K562 (cell line): ENCODE measurements around the gene HTR4. TPM values are rescaled to one million over a fixed set of nuclear protein-coding genes. Genes with fewer than 3 reads are reported as not detected.
"Not testable (repeated sequence)": the region's sequence is repeated elsewhere in the genome, so short reads cannot be mapped to it uniquely, and the experiment has no call there.

Experiments used
- ATAC-seq: fragments of 200-7000 bp; cut with Tn5 transposase; 3 replicates; pipeline ENCODE4 v1.9.1; 2020; ENCODE audit warnings: moderate library complexity
- BruUV-seq: library from RNA; stranded (reverse); fragments of 400-500 nt; replicated peaks from 2 replicates; lab custom pipeline; 2021; lab: Mats Ljungman, UMichigan
- CTCF ChIA-PET: fragments of 300-600 bp; formaldehyde crosslinking; extraction: SDS; loops from one replicate; lab custom pipeline; 2021; ENCODE audit warnings: low intra/inter-chr PET ratio; lab: Yijun Ruan, JAX
- POLR2A ChIA-PET: fragments of 300-600, 350-650 bp; sonication (Branson Sonifier 250); formaldehyde crosslinking; extraction: SDS; loops from one replicate; lab custom pipeline; 2021; ENCODE audit warnings: antibody characterized with exemption, inconsistent platforms; lab: Yijun Ruan, JAX
- DNase-seq, 4 experiments: peaks; one replicate each; pipeline versions ENCODE4 v3.0.0 to v3.0.0-alpha.2; 2011 to 2018; ENCODE audit warnings: low spot score in 3 of 4, mixed read lengths in 3 of 4; ENCODE audit errors: extremely low read depth in 1 of 4
- FAIRE-seq: peaks from 2 replicates; lab custom pipeline; 2011; peaks lifted over from hg19 to GRCh38; lab: Jason Lieb, UNC
- H2AFZ ChIP-seq: 2 replicates; pipeline ENCODE4 v1.6.0; 2011; ENCODE audit warnings: low read depth, low read length, control low read depth, inconsistent platforms
- H3K27ac ChIP-seq: fragments of 200-600 bp; 3 replicates; pipeline ENCODE4 v1.8.0; 2011; ENCODE audit warnings: low read depth, mild to moderate bottlenecking, control low read depth, inconsistent platforms, low read length, moderate library complexity, mixed read lengths; ENCODE audit errors: extremely low read depth
- H3K27me3 ChIP-seq, 2 experiments: fragments of 300-600 bp in 1 of 2; 2 replicates in 1 of 2; 3 replicates in 1 of 2; pipeline versions ENCODE4 v1.6.0 to v1.8.0; 2011; ENCODE audit warnings: inconsistent platforms in 2 of 2, low read length in 2 of 2, mild to moderate bottlenecking in 1 of 2, mixed read lengths in 1 of 2, moderate library complexity in 1 of 2; ENCODE audit not compliant: control insufficient read depth in 2 of 2, insufficient read depth in 2 of 2
- H3K36me3 ChIP-seq: fragments of 300-600 bp; 3 replicates; pipeline ENCODE4 v1.8.0; 2011; ENCODE audit warnings: mild to moderate bottlenecking, low read length, inconsistent platforms; ENCODE audit not compliant: control insufficient read depth, insufficient read depth
- H3K4me1 ChIP-seq, 2 experiments: fragments of 200-600 bp in 1 of 2; replicated peaks in 1 of 2; 2 replicates in 1 of 2; 3 replicates in 1 of 2; pipeline versions ENCODE4 v1.5.1 to v1.8.0; 2011; ENCODE audit warnings: inconsistent platforms in 2 of 2, low read length in 2 of 2, mild to moderate bottlenecking in 1 of 2, mixed read lengths in 1 of 2, moderate library complexity in 1 of 2; ENCODE audit not compliant: control insufficient read depth in 2 of 2, insufficient read depth in 2 of 2
- H3K4me2 ChIP-seq: 2 replicates; pipeline ENCODE4 v1.6.1; 2011; ENCODE audit warnings: low read length, control low read depth, inconsistent platforms, mixed read lengths; ENCODE audit not compliant: insufficient read depth
- H3K4me3 ChIP-seq: fragments of 200-600 bp; sonication (generic), shearing (Covaris generic); 2 replicates; pipeline ENCODE4 v1.5.1; 2016; ENCODE audit warnings: control low read depth, inconsistent platforms
- H3K79me2 ChIP-seq: fragments of 200-600 bp; 3 replicates; pipeline ENCODE4 v1.8.0; 2011; ENCODE audit warnings: low read length, inconsistent platforms; ENCODE audit not compliant: control insufficient read depth, insufficient read depth
- H3K9ac ChIP-seq, 2 experiments: 2 replicates each; pipeline versions ENCODE4 v1.6.0 to v1.6.1; 2011; ENCODE audit warnings: low read depth in 2 of 2, low read length in 2 of 2, control low read depth in 1 of 2, inconsistent platforms in 1 of 2, mild to moderate bottlenecking in 1 of 2, mixed read lengths in 1 of 2; ENCODE audit not compliant: insufficient read depth in 1 of 2
- H3K9me1 ChIP-seq: one replicate; pipeline ENCODE4 v1.6.0; 2011; ENCODE audit warnings: inconsistent platforms, mild to moderate bottlenecking, low read length, moderate library complexity; ENCODE audit not compliant: control insufficient read depth, insufficient read depth
- H3K9me3 ChIP-seq: replicated peaks from 2 replicates; pipeline ENCODE4 v1.5.1; 2011; ENCODE audit warnings: low read depth, low read length, inconsistent platforms; ENCODE audit not compliant: control insufficient read depth, insufficient read depth
- H4K20me1 ChIP-seq: replicated peaks from 2 replicates; pipeline ENCODE4 v1.6.1; 2011; ENCODE audit warnings: low read length, inconsistent platforms, mixed read lengths; ENCODE audit not compliant: control insufficient read depth, insufficient read depth
- BHLHE40 ChIP-seq: IDR thresholded peaks from 2 replicates; pipeline ENCODE4 v1.6.1; 2011; ENCODE audit warnings: low read length, improper control_type of control experiment
- CHCHD3 ChIP-seq: fragments of 250-450 bp; sonication (Bioruptor Pico); IDR thresholded peaks from 2 replicates; pipeline ENCODE4 v2.1.2; 2022; ENCODE audit warnings: mild to moderate bottlenecking
- ELK3 ChIP-seq: fragments of 450-650 bp; formaldehyde crosslinking; IDR thresholded peaks from 2 replicates; pipeline ENCODE4 v1.4.0; 2020; ENCODE audit warnings: mild to moderate bottlenecking
- GATA2 ChIP-seq: sonication (generic); formaldehyde crosslinking; IDR thresholded peaks from 2 replicates; pipeline ENCODE4 v1.4.0; 2020; ENCODE audit warnings: mild to moderate bottlenecking, missing genetic modification reagents
- HLTF ChIP-seq: fragments of 450-650 bp; IDR thresholded peaks from 2 replicates; pipeline ENCODE4 v1.6.1; 2016
- MCM7 ChIP-seq, 2 experiments: fragments of 450-650 bp; IDR thresholded peaks; 2 replicates each; pipeline ENCODE4 v1.6.1; 2016 to 2018
- NR4A1 ChIP-seq, 2 experiments: fragments of 250-450 bp in 1 of 2; fragments of 450-650 bp in 1 of 2; sonication (Bioruptor Pico) in 1 of 2; IDR thresholded peaks; 2 replicates each; pipeline versions ENCODE4 v1.4.0 to v1.6.1; 2016 to 2020; ENCODE audit warnings: mild to moderate bottlenecking in 2 of 2, missing compliant biosample characterization in 1 of 2, missing genetic modification characterization in 1 of 2, moderate library complexity in 1 of 2
- SIX5 ChIP-seq, 2 experiments: IDR thresholded peaks; 2 replicates each; pipeline ENCODE4 v1.6.1; 2011; ENCODE audit warnings: low read length in 2 of 2, borderline replicate concordance in 1 of 2, low read depth in 1 of 2, mild to moderate bottlenecking in 1 of 2, moderate library complexity in 1 of 2; ENCODE audit not compliant: insufficient read depth in 1 of 2
- TRIM28 ChIP-seq: fragments of 450-650 bp; IDR thresholded peaks from 2 replicates; pipeline ENCODE4 v1.6.1; 2017
- ZNF24 ChIP-seq: fragments of 450-650 bp; IDR thresholded peaks from 2 replicates; pipeline ENCODE4 v1.6.1; 2016
- ZNF707 ChIP-seq: fragments of 250-450 bp; sonication (Bioruptor Pico); conservative IDR thresholded peaks from 2 replicates; pipeline ENCODE4 v1.8.0; 2022; ENCODE audit warnings: inconsistent platforms, mild to moderate bottlenecking, moderate library complexity
- WGBS: fragments of 100-300 bp; shearing (Covaris generic); methylation state at CpG from one replicate; pipeline ENCODE4 v1.1.6; 2016; ENCODE audit warnings: low coverage, mixed read lengths; ENCODE audit not compliant: insufficient coverage; ENCODE audit errors: missing lambda C conversion rate; 5-methylcytosine and 5-hydroxymethylcytosine counted together
- in situ Hi-C: fragments of 300-500 bp; cut with MboI; formaldehyde crosslinking; loops from 4 replicates; pipeline ENCODE4 v1.15.0; 2018; ENCODE audit warnings: inconsistent platforms, mixed read lengths
- intact Hi-C: fragments of 100-400 bp; cut with micrococcal nuclease; formaldehyde crosslinking; loops from 2 replicates; pipeline ENCODE4 v1.14.2; 2022
- polyA plus RNA-seq, 8 experiments: library from polyadenylated mRNA; depleted of rRNA in 4 of 8; stranded (reverse) in 5 of 8; unstranded in 3 of 8; fragments of >200 nt; fragmentation: Nextera tagmentation in 2 of 8; fragmentation: Illumina TruSeq in 1 of 8; extraction: Ambion mirVana in 2 of 8; extraction: Trizol in 1 of 8; gene quantifications; 2 replicates each; pipeline versions ENCODE4 v1.2.1 to v1.2.3, GENCODE V29; 2011 to 2014; ENCODE audit warnings: inconsistent platforms in 1 of 8, missing spikeins in 1 of 8
- total RNA-seq, 7 experiments: library from RNA; depleted of rRNA in 6 of 7; stranded (reverse); fragments of >200 nt in 6 of 7; fragmentation: Illumina TruSeq in 2 of 7; extraction: Trizol in 2 of 7; gene quantifications; 2 replicates each; pipeline versions ENCODE4 v1.2.1 to v1.2.3, GENCODE V29; 2011 to 2021; ENCODE audit warnings: low replicate concordance in 1 of 7
- TF ChIP-seq, protein P1 (sequence below), 2 experiments: fragments of 450-650 bp; IDR thresholded peaks; 2 replicates each; pipeline ENCODE4 v1.6.1; 2016

HTR4 gene
- total and polyA plus RNA-seq, 9 of the 15 experiments (the other 6 are each of a cell fraction or from before 2014, with no cell fraction given): 0.13 TPM; not detected in 8

- H3K9me1 ChIP-seq, FAIRE-seq, ATAC-seq, H3K9me3 ChIP-seq, H3K79me2 ChIP-seq, H3K9ac ChIP-seq, CTCF ChIA-PET, H3K4me3 ChIP-seq, intact Hi-C loops, H4K20me1 ChIP-seq, H3K36me3 ChIP-seq, H3K4me1 ChIP-seq, POLR2A ChIA-PET, BruUV-seq, in situ Hi-C loops, DNase-seq, H3K4me2 ChIP-seq, H2AFZ ChIP-seq, H3K27me3 ChIP-seq, H3K27ac ChIP-seq: not testable (repeated sequence)
- 25% methylated on average over 2 of the region's 2 CpGs for WGBS
- TF ChIP-seq TRIM28 (peak; percentile 69), ZNF707 (peak; percentile 96), GATA2 (CRISPR knock-in tag) (peak; percentile 52; the same call in 1 of the 2 replicates)
These were observed 124.9 kb downstream of the HTR4 start for GRCh38 chr5:148529450-148529849.

DNA sequence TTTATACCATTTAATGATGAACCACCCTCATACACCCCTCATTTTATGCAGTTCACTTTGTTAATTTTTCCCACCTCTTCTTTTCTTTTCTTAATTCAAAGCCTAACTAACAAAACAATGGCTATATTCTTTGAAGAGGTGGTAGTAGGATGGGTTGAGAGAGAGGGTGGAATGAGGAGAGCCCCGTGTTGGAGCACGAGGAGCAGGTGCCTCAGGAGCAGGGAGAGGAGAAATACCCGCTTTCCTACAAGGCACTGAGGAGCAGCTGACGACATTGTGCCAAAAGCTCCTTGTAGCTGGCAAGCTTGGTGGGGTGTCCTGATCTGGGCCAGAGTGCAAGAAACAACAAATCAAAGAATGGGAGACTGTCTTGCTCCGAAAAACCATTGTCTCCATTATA is 129.6 kb downstream of the HTR4 start:
- Histone ChIP-seq H3K79me2 (no peaks in the 10 kb centered on the region), H4K20me1 (no peaks in the 10 kb centered on the region), H2AFZ (no peak overlapping the region), H3K4me1 (no peaks in the 10 kb centered on the region), H3K4me3 (no peak overlapping the region), H3K9me3 (peaks cover 6% of the 10 kb centered on the region), H3K36me3 (no peaks in the 10 kb centered on the region), H3K4me2 (no peak overlapping the region), H3K9me1 (no peaks in the 10 kb centered on the region), H3K9ac (no peak overlapping the region), H3K27ac (no peak overlapping the region), H3K27me3 (no peaks in the 10 kb centered on the region; a peak in 1 of 5 replicates)
- BruUV-seq: no TSS peak
- no peak for ATAC-seq
- no peak for TF ChIP-seq HLTF
- TF ChIP-seq MCM7 (IDR thresholded peaks at IDR 0.05): no peak
- TF ChIP-seq CHCHD3 (CRISPR knock-in tag): no peak
- TF ChIP-seq SIX5 (IDR thresholded peaks at IDR 0.05; ENCODE audit: borderline replicate concordance in 1 of 2, insufficient read depth in 1 of 2, low read depth in 1 of 2, low read length in 2 of 2): no peak
- TF ChIP-seq, protein P1, sequence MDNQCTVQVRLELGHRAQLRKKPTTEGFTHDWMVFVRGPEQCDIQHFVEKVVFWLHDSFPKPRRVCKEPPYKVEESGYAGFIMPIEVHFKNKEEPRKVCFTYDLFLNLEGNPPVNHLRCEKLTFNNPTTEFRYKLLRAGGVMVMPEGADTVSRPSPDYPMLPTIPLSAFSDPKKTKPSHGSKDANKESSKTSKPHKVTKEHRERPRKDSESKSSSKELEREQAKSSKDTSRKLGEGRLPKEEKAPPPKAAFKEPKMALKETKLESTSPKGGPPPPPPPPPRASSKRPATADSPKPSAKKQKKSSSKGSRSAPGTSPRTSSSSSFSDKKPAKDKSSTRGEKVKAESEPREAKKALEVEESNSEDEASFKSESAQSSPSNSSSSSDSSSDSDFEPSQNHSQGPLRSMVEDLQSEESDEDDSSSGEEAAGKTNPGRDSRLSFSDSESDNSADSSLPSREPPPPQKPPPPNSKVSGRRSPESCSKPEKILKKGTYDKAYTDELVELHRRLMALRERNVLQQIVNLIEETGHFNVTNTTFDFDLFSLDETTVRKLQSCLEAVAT (IDR thresholded peaks at IDR 0.05): no peak
- TF ChIP-seq NR4A1 (CRISPR knock-in tag; IDR thresholded peaks at IDR 0.05): no peak
- TF ChIP-seq NR4A1 (tag; IDR thresholded peaks at IDR 0.05): no peak
- TF ChIP-seq ZNF24: no peak
- no peak for TF ChIP-seq BHLHE40
- TF ChIP-seq ELK3 (CRISPR knock-in tag): no peak
- intact Hi-C loops (loop anchor here (5.0 kb wide), 1 partner anchor 163 kb away; no protein-coding TSS in a partner anchor), in situ Hi-C loops (no loop called here)
- no peak for FAIRE-seq
- no peak for DNase-seq
- WGBS: 0% methylated on average over 5 of the region's 5 CpGs
- ChIA-PET POLR2A (no interaction called here), CTCF (no interaction called here)
